ENCODE measurements around the gene TGFA. TPM values are rescaled to one million over a fixed set of nuclear protein-coding genes. Genes with fewer than 3 reads are reported as not detected.

TGFA gene
- total RNA-seq, 1 experiment from 2014 or later, result 2.5 TPM

DNA sequence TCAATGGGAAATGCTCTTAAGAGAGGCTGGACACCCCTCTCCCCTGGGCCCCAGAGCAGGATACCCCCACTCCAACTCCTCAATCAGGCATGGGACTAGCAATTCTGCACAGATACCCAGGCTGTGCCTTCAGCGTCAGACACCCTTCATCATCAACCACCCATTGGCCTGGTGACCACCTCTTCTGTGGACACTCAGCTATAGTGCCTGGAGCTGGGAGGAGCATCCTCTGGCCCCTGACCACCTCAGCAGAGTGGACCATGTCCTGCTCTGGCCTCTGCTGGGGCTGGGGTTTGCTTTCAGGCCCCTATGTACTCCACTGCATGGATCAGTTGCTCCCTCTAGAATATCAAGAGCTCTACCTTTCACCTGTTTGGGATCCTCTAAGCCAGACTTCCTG, 35.1 kb downstream of the TGFA start:
- ATAC-seq (no peak), DNase-seq (ENCODE audit: low spot score) (no peak)
- Mint-ChIP-seq H3K4me3 (no peak overlapping the region), H3K36me3 (no peaks in the 10 kb centered on the region), H3K27me3 (ENCODE audit: low read depth) (peaks cover 5% of the 10 kb centered on the region; the same call in 1 of the 2 replicates), H3K4me1 (peaks cover 9% of the 10 kb centered on the region), H3K9me3 (no peaks in the 10 kb centered on the region), H3K27ac (no peak overlapping the region)
- ChIA-PET CTCF (interaction anchor here (1.5 kb wide), 1 partner anchor 99 kb away, joined by 3 read pairs; no protein-coding TSS in a partner anchor), POLR2A (no interaction called here)
- TF ChIP-seq ZNF138 (CRISPR knock-in tag; conservative IDR thresholded peaks at IDR 0.05), result no peak
- no peak for TF ChIP-seq NFE2L1 (CRISPR knock-in tag; IDR thresholded peaks at IDR 0.05)

DNA sequence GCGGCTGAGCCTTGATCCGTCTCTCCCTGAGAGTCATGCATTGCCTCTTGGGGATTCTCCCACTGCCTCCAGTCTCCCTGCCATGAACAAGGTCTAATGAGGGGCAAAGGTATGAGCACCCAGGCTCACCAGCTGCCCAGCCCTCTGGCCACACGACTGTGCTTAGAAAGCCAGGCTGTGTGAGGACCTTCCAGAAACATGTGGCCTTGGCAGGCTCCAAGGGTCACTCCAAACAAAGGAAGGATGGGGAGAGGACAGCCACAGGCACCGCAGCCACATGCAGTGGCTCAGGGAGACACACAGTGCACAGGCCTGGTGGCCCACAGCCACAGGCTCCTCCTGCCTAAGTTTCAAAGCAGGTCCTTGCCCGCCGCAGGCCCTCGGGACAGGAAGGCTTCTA, 35.8 kb downstream of the TGFA start:
- ChIA-PET POLR2A (no interaction called here), CTCF (interaction anchor here (1.5 kb wide), 1 partner anchor 100 kb away, joined by 3 read pairs; no protein-coding TSS in a partner anchor)

More for the DNA sequence above, 35.8 kb downstream of the TGFA start:
- no peaks in the 10 kb centered on the region; the same call in 1 of the 2 replicates for H3K27me3 Mint-ChIP-seq (ENCODE audit: low read depth)
- no peaks in the 10 kb centered on the region for H3K9me3 Mint-ChIP-seq
- no peak for DNase-seq (ENCODE audit: low spot score)
- ATAC-seq, result no peak
- H3K4me1 Mint-ChIP-seq, result peaks cover 9% of the 10 kb centered on the region
- H3K36me3 Mint-ChIP-seq, result no peaks in the 10 kb centered on the region
- TF ChIP-seq, protein P1, sequence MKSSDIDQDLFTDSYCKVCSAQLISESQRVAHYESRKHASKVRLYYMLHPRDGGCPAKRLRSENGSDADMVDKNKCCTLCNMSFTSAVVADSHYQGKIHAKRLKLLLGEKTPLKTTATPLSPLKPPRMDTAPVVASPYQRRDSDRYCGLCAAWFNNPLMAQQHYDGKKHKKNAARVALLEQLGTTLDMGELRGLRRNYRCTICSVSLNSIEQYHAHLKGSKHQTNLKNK (CRISPR knock-in tag; IDR thresholded peaks at IDR 0.05), result no peak
- no peak for TF ChIP-seq NFYB (CRISPR knock-in tag; conservative IDR thresholded peaks at IDR 0.05; ENCODE audit: low read depth)
- TF ChIP-seq ZNF232 (CRISPR knock-in tag; IDR thresholded peaks at IDR 0.05), result no peak
- TF ChIP-seq OVOL2 (CRISPR knock-in tag; IDR thresholded peaks at IDR 0.05; ENCODE audit: borderline replicate concordance), result no peak
- TF ChIP-seq, protein P2, sequence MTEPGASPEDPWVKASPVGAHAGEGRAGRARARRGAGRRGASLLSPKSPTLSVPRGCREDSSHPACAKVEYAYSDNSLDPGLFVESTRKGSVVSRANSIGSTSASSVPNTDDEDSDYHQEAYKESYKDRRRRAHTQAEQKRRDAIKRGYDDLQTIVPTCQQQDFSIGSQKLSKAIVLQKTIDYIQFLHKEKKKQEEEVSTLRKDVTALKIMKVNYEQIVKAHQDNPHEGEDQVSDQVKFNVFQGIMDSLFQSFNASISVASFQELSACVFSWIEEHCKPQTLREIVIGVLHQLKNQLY (CRISPR knock-in tag; IDR thresholded peaks at IDR 0.05), result no peak
- TF ChIP-seq, protein P3, sequence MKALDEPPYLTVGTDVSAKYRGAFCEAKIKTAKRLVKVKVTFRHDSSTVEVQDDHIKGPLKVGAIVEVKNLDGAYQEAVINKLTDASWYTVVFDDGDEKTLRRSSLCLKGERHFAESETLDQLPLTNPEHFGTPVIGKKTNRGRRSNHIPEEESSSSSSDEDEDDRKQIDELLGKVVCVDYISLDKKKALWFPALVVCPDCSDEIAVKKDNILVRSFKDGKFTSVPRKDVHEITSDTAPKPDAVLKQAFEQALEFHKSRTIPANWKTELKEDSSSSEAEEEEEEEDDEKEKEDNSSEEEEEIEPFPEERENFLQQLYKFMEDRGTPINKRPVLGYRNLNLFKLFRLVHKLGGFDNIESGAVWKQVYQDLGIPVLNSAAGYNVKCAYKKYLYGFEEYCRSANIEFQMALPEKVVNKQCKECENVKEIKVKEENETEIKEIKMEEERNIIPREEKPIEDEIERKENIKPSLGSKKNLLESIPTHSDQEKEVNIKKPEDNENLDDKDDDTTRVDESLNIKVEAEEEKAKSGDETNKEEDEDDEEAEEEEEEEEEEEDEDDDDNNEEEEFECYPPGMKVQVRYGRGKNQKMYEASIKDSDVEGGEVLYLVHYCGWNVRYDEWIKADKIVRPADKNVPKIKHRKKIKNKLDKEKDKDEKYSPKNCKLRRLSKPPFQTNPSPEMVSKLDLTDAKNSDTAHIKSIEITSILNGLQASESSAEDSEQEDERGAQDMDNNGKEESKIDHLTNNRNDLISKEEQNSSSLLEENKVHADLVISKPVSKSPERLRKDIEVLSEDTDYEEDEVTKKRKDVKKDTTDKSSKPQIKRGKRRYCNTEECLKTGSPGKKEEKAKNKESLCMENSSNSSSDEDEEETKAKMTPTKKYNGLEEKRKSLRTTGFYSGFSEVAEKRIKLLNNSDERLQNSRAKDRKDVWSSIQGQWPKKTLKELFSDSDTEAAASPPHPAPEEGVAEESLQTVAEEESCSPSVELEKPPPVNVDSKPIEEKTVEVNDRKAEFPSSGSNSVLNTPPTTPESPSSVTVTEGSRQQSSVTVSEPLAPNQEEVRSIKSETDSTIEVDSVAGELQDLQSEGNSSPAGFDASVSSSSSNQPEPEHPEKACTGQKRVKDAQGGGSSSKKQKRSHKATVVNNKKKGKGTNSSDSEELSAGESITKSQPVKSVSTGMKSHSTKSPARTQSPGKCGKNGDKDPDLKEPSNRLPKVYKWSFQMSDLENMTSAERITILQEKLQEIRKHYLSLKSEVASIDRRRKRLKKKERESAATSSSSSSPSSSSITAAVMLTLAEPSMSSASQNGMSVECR (CRISPR knock-in tag; IDR thresholded peaks at IDR 0.05; ENCODE audit: borderline replicate concordance), result no peak
- no peak for TF ChIP-seq ZNF219 (CRISPR knock-in tag; IDR thresholded peaks at IDR 0.05; ENCODE audit: borderline replicate concordance)
- no peak for TF ChIP-seq ESRRA (CRISPR knock-in tag; IDR thresholded peaks at IDR 0.05; ENCODE audit: borderline replicate concordance)
- no peak for TF ChIP-seq RELA (CRISPR knock-in tag; IDR thresholded peaks at IDR 0.05; ENCODE audit: borderline replicate concordance)
- TF ChIP-seq, protein P4, sequence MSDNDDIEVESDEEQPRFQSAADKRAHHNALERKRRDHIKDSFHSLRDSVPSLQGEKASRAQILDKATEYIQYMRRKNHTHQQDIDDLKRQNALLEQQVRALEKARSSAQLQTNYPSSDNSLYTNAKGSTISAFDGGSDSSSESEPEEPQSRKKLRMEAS (CRISPR knock-in tag; IDR thresholded peaks at IDR 0.05), result no peak
- TF ChIP-seq, protein P5, sequence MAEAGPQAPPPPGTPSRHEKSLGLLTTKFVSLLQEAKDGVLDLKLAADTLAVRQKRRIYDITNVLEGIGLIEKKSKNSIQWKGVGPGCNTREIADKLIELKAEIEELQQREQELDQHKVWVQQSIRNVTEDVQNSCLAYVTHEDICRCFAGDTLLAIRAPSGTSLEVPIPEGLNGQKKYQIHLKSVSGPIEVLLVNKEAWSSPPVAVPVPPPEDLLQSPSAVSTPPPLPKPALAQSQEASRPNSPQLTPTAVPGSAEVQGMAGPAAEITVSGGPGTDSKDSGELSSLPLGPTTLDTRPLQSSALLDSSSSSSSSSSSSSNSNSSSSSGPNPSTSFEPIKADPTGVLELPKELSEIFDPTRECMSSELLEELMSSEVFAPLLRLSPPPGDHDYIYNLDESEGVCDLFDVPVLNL (CRISPR knock-in tag; IDR thresholded peaks at IDR 0.05; ENCODE audit: borderline replicate concordance, low read depth), result no peak
- no peak for TF ChIP-seq ZNF121 (CRISPR knock-in tag; IDR thresholded peaks at IDR 0.05)
- TF ChIP-seq, protein P6, sequence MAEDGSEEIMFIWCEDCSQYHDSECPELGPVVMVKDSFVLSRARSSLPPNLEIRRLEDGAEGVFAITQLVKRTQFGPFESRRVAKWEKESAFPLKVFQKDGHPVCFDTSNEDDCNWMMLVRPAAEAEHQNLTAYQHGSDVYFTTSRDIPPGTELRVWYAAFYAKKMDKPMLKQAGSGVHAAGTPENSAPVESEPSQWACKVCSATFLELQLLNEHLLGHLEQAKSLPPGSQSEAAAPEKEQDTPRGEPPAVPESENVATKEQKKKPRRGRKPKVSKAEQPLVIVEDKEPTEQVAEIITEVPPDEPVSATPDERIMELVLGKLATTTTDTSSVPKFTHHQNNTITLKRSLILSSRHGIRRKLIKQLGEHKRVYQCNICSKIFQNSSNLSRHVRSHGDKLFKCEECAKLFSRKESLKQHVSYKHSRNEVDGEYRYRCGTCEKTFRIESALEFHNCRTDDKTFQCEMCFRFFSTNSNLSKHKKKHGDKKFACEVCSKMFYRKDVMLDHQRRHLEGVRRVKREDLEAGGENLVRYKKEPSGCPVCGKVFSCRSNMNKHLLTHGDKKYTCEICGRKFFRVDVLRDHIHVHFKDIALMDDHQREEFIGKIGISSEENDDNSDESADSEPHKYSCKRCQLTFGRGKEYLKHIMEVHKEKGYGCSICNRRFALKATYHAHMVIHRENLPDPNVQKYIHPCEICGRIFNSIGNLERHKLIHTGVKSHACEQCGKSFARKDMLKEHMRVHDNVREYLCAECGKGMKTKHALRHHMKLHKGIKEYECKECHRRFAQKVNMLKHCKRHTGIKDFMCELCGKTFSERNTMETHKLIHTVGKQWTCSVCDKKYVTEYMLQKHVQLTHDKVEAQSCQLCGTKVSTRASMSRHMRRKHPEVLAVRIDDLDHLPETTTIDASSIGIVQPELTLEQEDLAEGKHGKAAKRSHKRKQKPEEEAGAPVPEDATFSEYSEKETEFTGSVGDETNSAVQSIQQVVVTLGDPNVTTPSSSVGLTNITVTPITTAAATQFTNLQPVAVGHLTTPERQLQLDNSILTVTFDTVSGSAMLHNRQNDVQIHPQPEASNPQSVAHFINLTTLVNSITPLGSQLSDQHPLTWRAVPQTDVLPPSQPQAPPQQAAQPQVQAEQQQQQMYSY (CRISPR knock-in tag; IDR thresholded peaks at IDR 0.05), result no peak
- TF ChIP-seq ETV6 (CRISPR knock-in tag; IDR thresholded peaks at IDR 0.05), result no peak
- TF ChIP-seq TEAD1 (CRISPR knock-in tag; IDR thresholded peaks at IDR 0.05), result no peak
- H3K4me3 Mint-ChIP-seq, result no peak overlapping the region
- no peak overlapping the region for H3K27ac Mint-ChIP-seq

Data from WTC11 (cell line).